ENCODE measurements around the gene KSR2. TPM values are rescaled to one million over a fixed set of nuclear protein-coding genes. Genes with fewer than 3 reads are reported as not detected.
A peak's percentile ranks its signal among the peaks of the same experiment; 100 is the strongest.

Gene KSR2
- total RNA-seq, 1 experiment from 2014 or later: 1.3 TPM

GRCh38 chr12:117580718-117581062 lies 388.1 kb downstream of the KSR2 start:
- H3K9me3 Mint-ChIP-seq: no peaks in the 10 kb centered on the region
- H3K27me3 Mint-ChIP-seq (ENCODE audit: low read depth): no peaks in the 10 kb centered on the region; the same call in 1 of the 2 replicates
- no peaks in the 10 kb centered on the region for H3K36me3 Mint-ChIP-seq (ENCODE audit: insufficient read depth in 1 of 3, low read depth in 3 of 3)
- peaks cover 35 to 41% of the 10 kb centered on the region in 2 experiments for H3K4me1 Mint-ChIP-seq
- no peak overlapping the region for H2BK120ac ChIP-seq (ENCODE audit: low read depth, low read length, poor library complexity, severe bottlenecking)
- peak; percentile 99 for DNase-seq
- no peak overlapping the region for H3T11ph ChIP-seq (ENCODE audit: low read length)
- no peak overlapping the region for H2BK12ac ChIP-seq (ENCODE audit: insufficient read length, low read depth, low read length)
- no peak overlapping the region for H4K8ac ChIP-seq (replicated peaks; ENCODE audit: insufficient read length, low read depth, low read length)
- H3K27ac ChIP-seq (ENCODE audit: insufficient read length, low read depth, low read length): no peak overlapping the region
- no peaks in the 10 kb centered on the region for H3K23me2 ChIP-seq (ENCODE audit: insufficient read length, low read depth, low read length, poor library complexity, severe bottlenecking)
- H3K56ac ChIP-seq (ENCODE audit: insufficient read length, low read depth, low read length): no peak overlapping the region
- no peak overlapping the region for H3K14ac ChIP-seq (ENCODE audit: insufficient read depth, low read length)
- H4K5ac ChIP-seq (ENCODE audit: insufficient read length, low read depth, low read length): no peak overlapping the region
- WGBS (ENCODE audit: extremely low coverage, insufficient read length, low lambda C conversion rate): no CpG with 5 or more reads among the region's 8 CpGs
- H3K27ac Mint-ChIP-seq: no peak overlapping the region
- no peak overlapping the region for H3K23ac ChIP-seq (ENCODE audit: insufficient read length, low read depth, low read length)
- H3K27me3 ChIP-seq (ENCODE audit: insufficient read depth, low read length): no peaks in the 10 kb centered on the region
- no peak overlapping the region for H2AK5ac ChIP-seq (ENCODE audit: insufficient read length, low read length)
- no peak overlapping the region for H3K9ac ChIP-seq (ENCODE audit: extremely low read depth, insufficient read length, low read length)
- H4K91ac ChIP-seq (ENCODE audit: insufficient read length, low read depth, low read length): no peak overlapping the region
- H3K4me3 Mint-ChIP-seq: no peak overlapping the region
- no peaks in the 10 kb centered on the region for H3K9me3 ChIP-seq (ENCODE audit: control insufficient read depth, low read depth, low read length)
- no peak for TF ChIP-seq CTCF (conservative IDR thresholded peaks at IDR 0.05)
- no peaks in the 10 kb centered on the region for H4K20me1 ChIP-seq (ENCODE audit: control insufficient read depth, insufficient read depth, insufficient read length)
- H3K79me1 ChIP-seq (ENCODE audit: insufficient read depth, low read depth, low read length, poor library complexity, severe bottlenecking): no peaks in the 10 kb centered on the region
- no peak overlapping the region for H3K18ac ChIP-seq (ENCODE audit: insufficient read length, low read depth, low read length)
- H2AFZ ChIP-seq (ENCODE audit: low read length): no peak overlapping the region
- H3K79me2 ChIP-seq (ENCODE audit: insufficient read depth, low read length): no peaks in the 10 kb centered on the region
- no peak overlapping the region for H2BK15ac ChIP-seq (ENCODE audit: low read depth, low read length)
- H2BK20ac ChIP-seq (ENCODE audit: low read depth, low read length, poor library complexity, severe bottlenecking): no peak overlapping the region
- H2BK5ac ChIP-seq (ENCODE audit: insufficient read length, low read length): no peak overlapping the region
- peaks cover 9% of the 10 kb centered on the region; the same call in 1 of the 2 replicates for H3K4me1 ChIP-seq (ENCODE audit: insufficient read depth, low read length)
- no peak overlapping the region for H3K4ac ChIP-seq (ENCODE audit: low read depth, low read length)
- no peak overlapping the region for H3K4me2 ChIP-seq (ENCODE audit: insufficient read depth, insufficient read length, low read length)

Data from H9 (cell line).